ENCODE measurements around the gene NPFF. TPM values are rescaled to one million over a fixed set of nuclear protein-coding genes. Genes with fewer than 3 reads are reported as not detected.

The NPFF gene
- total and polyA plus RNA-seq, 8 donors, result 0.99 TPM; not detected in 7

GRCh38 chr12:53524476-53524875 is 17.2 kb upstream of the NPFF start:
- no peak for ATAC-seq
- intact Hi-C loops (cut with DNase I), result no loop called here
- Histone ChIP-seq H3K36me3 (peaks cover 3 to 57% (median 18%) of the 10 kb centered on the region in 3 donors), H3K27ac (no peak overlapping the region), H3K27me3 (no peaks in the 10 kb centered on the region), H3K4me1 (no peaks in the 10 kb centered on the region), H3K9me3 (no peaks in the 10 kb centered on the region), H3K4me3 (no peak overlapping the region)
- no peak for TF ChIP-seq CTCF (IDR thresholded peaks at IDR 0.05)
- FAIRE-seq, result no peak
- no peak for DNase-seq
- WGBS, 2 donors, result 95 to 97% methylated on average over 13 of the region's 13 CpGs

GRCh38 chr12:53523131-53523530 is 15.8 kb upstream of the NPFF start:
- Histone ChIP-seq H3K4me1 (no peaks in the 10 kb centered on the region), H3K4me3 (no peak overlapping the region), H3K9me3 (no peaks in the 10 kb centered on the region), H3K36me3 (peaks cover 3 to 52% (median 18%) of the 10 kb centered on the region in 3 donors), H3K27ac (no peak overlapping the region), H3K27me3 (no peaks in the 10 kb centered on the region)
- ATAC-seq, result no peak
- DNase-seq, result no peak
- WGBS, 2 donors, result 89 to 94% methylated on average over 3 of the region's 3 CpGs
- TF ChIP-seq CTCF (IDR thresholded peaks at IDR 0.05), result no peak
- intact Hi-C loops (cut with DNase I), result no loop called here
- no peak for FAIRE-seq

GRCh38 chr12:53518381-53518780 is 11.1 kb upstream of the NPFF start:
- no peaks in the 10 kb centered on the region for H3K9me3 ChIP-seq
- no peaks in the 10 kb centered on the region for H3K4me1 ChIP-seq
- no peak for DNase-seq
- H3K27ac ChIP-seq, result no peak overlapping the region
- no peak for FAIRE-seq
- ATAC-seq, result no peak
- WGBS, 2 donors, result 78 to 80% methylated on average over 5 of the region's 5 CpGs
- H3K4me3 ChIP-seq, result no peak overlapping the region
- TF ChIP-seq CTCF (IDR thresholded peaks at IDR 0.05), result no peak
- H3K27me3 ChIP-seq, result no peaks in the 10 kb centered on the region
- intact Hi-C loops (cut with DNase I), result no loop called here
- H3K36me3 ChIP-seq, result peaks cover 7 to 73% (median 22%) of the 10 kb centered on the region in 3 donors

GRCh38 chr12:53516758-53517455 is 9.6 kb upstream of the NPFF start:
- no peaks in the 10 kb centered on the region for H3K4me1 ChIP-seq
- H3K36me3 ChIP-seq, result peaks cover 8 to 59% (median 22%) of the 10 kb centered on the region in 3 donors
- H3K9me3 ChIP-seq, result no peaks in the 10 kb centered on the region
- FAIRE-seq, result no peak
- no peaks in the 10 kb centered on the region for H3K27me3 ChIP-seq
- no peak overlapping the region for H3K4me3 ChIP-seq
- intact Hi-C loops (cut with DNase I), result no loop called here
- no peak for DNase-seq
- no peak for ATAC-seq
- WGBS, 2 donors, result 86 to 87% methylated on average over 13 of the region's 13 CpGs
- H3K27ac ChIP-seq, result no peak overlapping the region
- no peak for TF ChIP-seq CTCF (IDR thresholded peaks at IDR 0.05)

- DNase-seq (no peak), FAIRE-seq (no peak), ATAC-seq (no peak)
- Histone ChIP-seq H3K27ac (no peak overlapping the region), H3K4me3 (no peak overlapping the region), H3K9me3 (no peaks in the 10 kb centered on the region), H3K27me3 (no peaks in the 10 kb centered on the region), H3K4me1 (no peaks in the 10 kb centered on the region), H3K36me3 (peaks cover 8 to 50% (median 20%) of the 10 kb centered on the region in 3 donors)
- 76 to 87% methylated on average over 2 of the region's 2 CpGs for WGBS, 2 donors
- intact Hi-C loops (cut with DNase I), result no loop called here
- no peak for TF ChIP-seq CTCF (IDR thresholded peaks at IDR 0.05)
These were observed 8.0 kb upstream of the NPFF start for GRCh38 chr12:53515291-53515680.
